DND-41 (cell line): Measurements from ENCODE around the gene FAM171A1.

Experiments used
- EZH2 ChIP-seq: IDR thresholded peaks from 3 replicates; pipeline ENCODE4 v1.6.1; 2012; ENCODE audit warnings: borderline replicate concordance, low read depth, mild to moderate bottlenecking, moderate library complexity, low read length, inconsistent platforms; ENCODE audit not compliant: severe bottlenecking
- TF ChIP-seq, protein P1 (sequence below): IDR thresholded peaks from 2 replicates; pipeline ENCODE4 v1.5.1; 2012; ENCODE audit warnings: borderline replicate concordance, low read length, moderate library complexity, mild to moderate bottlenecking; ENCODE audit not compliant: poor library complexity, severe bottlenecking; ENCODE audit errors: extremely low read depth

DNA sequence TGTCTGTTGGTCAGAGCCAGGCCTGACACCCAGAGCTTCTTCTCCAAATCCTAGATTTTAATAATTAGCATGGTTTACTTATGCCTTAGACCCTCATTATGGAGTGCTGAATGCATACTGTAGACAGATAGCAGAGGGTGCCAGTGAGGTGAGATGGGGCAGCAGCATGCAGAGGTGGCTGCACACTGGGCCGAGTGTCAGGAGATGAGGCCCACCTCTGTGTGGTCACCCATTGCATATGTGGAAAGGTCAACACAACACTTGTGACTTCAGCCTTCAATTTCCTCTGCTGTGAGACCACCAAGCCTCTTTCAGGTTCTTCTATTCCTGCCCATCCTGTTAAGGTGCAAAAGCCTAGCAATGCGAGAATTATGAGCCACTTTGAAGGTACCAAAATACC is 162.9 kb downstream of the FAM171A1 start:
- TF ChIP-seq, protein P1, sequence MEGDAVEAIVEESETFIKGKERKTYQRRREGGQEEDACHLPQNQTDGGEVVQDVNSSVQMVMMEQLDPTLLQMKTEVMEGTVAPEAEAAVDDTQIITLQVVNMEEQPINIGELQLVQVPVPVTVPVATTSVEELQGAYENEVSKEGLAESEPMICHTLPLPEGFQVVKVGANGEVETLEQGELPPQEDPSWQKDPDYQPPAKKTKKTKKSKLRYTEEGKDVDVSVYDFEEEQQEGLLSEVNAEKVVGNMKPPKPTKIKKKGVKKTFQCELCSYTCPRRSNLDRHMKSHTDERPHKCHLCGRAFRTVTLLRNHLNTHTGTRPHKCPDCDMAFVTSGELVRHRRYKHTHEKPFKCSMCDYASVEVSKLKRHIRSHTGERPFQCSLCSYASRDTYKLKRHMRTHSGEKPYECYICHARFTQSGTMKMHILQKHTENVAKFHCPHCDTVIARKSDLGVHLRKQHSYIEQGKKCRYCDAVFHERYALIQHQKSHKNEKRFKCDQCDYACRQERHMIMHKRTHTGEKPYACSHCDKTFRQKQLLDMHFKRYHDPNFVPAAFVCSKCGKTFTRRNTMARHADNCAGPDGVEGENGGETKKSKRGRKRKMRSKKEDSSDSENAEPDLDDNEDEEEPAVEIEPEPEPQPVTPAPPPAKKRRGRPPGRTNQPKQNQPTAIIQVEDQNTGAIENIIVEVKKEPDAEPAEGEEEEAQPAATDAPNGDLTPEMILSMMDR, result no peak
- TF ChIP-seq EZH2, result no peak
